Left lung (tissue), 10 donors: Measurements from ENCODE around the gene KCNQ1OT1. TPM values are rescaled to one million over a fixed set of nuclear protein-coding genes. Genes with fewer than 3 reads are reported as not detected.

Experiments
- ATAC-seq: fragments of 200-7000 bp; cut with Tn5 transposase; one replicate; pipeline ENCODE4 v1.9.1; 2020; ENCODE audit warnings: moderate library complexity
- DNase-seq, 4 donors: peaks; one replicate each; pipeline ENCODE4 v3.0.0-alpha.2; 2013 to 2020
- H3K27ac ChIP-seq, 2 donors: fragments of 200-600 bp; sonication (generic) in 1 of 2; one replicate each; pipeline versions ENCODE4 v1.5.0 to v1.8.0; 2020 to 2021
- H3K27me3 ChIP-seq, 2 donors: fragments of 200-600 bp; sonication (generic) in 1 of 2; one replicate each; pipeline versions ENCODE4 v1.5.0 to v1.8.0; 2020 to 2021
- H3K36me3 ChIP-seq, 2 donors: fragments of 200-600 bp; sonication (generic) in 1 of 2; one replicate each; pipeline versions ENCODE4 v1.5.0 to v1.8.0; 2020 to 2021
- H3K4me1 ChIP-seq, 2 donors: fragments of 200-600 bp; one replicate each; pipeline ENCODE4 v1.8.0; 2021
- H3K4me3 ChIP-seq, 2 donors: fragments of 200-600 bp; sonication (generic) in 1 of 2; one replicate each; pipeline versions ENCODE4 v1.5.0 to v1.8.0; 2020 to 2021; ENCODE audit warnings: mild to moderate bottlenecking in 1 of 2
- H3K9me3 ChIP-seq, 2 donors: fragments of 200-600 bp; sonication (generic) in 1 of 2; one replicate each; pipeline versions ENCODE4 v1.5.0 to v1.8.0; 2020 to 2021
- CTCF ChIP-seq, 2 donors: fragments of 200-600 bp; sonication (generic) in 1 of 2; IDR thresholded peaks; one replicate each; pipeline versions ENCODE4 v1.5.0 to v1.8.0; 2021; ENCODE audit warnings: antibody characterized with exemption in 2 of 2
- intact Hi-C, 2 donors: fragments of 100-400 bp; cut with DNase I; formaldehyde crosslinking; loops; one replicate each; pipeline versions ENCODE4 v1.11.2 to v1.14.2; 2022
- polyA plus RNA-seq, 6 donors: library from polyadenylated mRNA; unstranded; fragments of 120-200 nt; gene quantifications; one replicate each; pipeline ENCODE4 v1.2.1, GENCODE V29; 2013; ENCODE audit not compliant: insufficient read length in 6 of 6
- total RNA-seq, 2 donors: library from RNA; stranded (reverse); fragmentation: NEBNext Ultra II Directional; extraction: Animal tissue kit (Norgen Biotek cat#: 25700); gene quantifications; one replicate each; pipeline ENCODE4 v1.2.1, GENCODE V29; 2021
- donor health status: DM: no; HTN: yes; CAD: no.
- donor health status: DM: no; HTN: no; CAD: no.

The KCNQ1OT1 gene
- total and polyA plus RNA-seq, 8 donors = 1.9 to 2.9 (median 2.7) TPM

GRCh38 chr11:2578929-2579270 is 120.9 kb downstream of the KCNQ1OT1 start:
- Histone ChIP-seq H3K36me3 (no peaks in the 10 kb centered on the region), H3K27me3 (no peaks in the 10 kb centered on the region), H3K4me1 (no peaks in the 10 kb centered on the region), H3K9me3 (no peaks in the 10 kb centered on the region), H3K4me3 (no peak overlapping the region), H3K27ac (no peak overlapping the region)
- intact Hi-C loops = no loop called here
- TF ChIP-seq CTCF (IDR thresholded peaks at IDR 0.05) = no peak
- peak in 1 of 4 donors; percentile 47 for DNase-seq
- ATAC-seq = no peak

GRCh38 chr11:2577991-2578928 is 121.5 kb downstream of the KCNQ1OT1 start:
- DNase-seq = peak in 2 of 4 donors; percentile 22 to 65
- Histone ChIP-seq H3K27me3 (no peaks in the 10 kb centered on the region), H3K9me3 (no peaks in the 10 kb centered on the region), H3K4me3 (no peak overlapping the region), H3K27ac (no peak overlapping the region), H3K4me1 (no peaks in the 10 kb centered on the region), H3K36me3 (peaks cover 0 to under 1% of the 10 kb centered on the region in 2 donors)
- ATAC-seq = no peak
- intact Hi-C loops = no loop called here
- no peak for TF ChIP-seq CTCF (IDR thresholded peaks at IDR 0.05)

- Histone ChIP-seq H3K27ac (no peak overlapping the region), H3K9me3 (no peaks in the 10 kb centered on the region), H3K4me1 (no peaks in the 10 kb centered on the region), H3K4me3 (no peak overlapping the region), H3K36me3 (peaks cover 0 to 10% of the 10 kb centered on the region in 2 donors), H3K27me3 (no peaks in the 10 kb centered on the region)
- ATAC-seq = no peak
- intact Hi-C loops = no loop called here
- no peak for TF ChIP-seq CTCF (IDR thresholded peaks at IDR 0.05)
- DNase-seq = peak in 2 of 4 donors; percentile 29 to 74
Observed at GRCh38 chr11:2577031-2577990, 122.5 kb downstream of the KCNQ1OT1 start.

- ATAC-seq (no peak), DNase-seq (peak in 2 of 4 donors; percentile 24 to 64)
- H3K4me1 ChIP-seq = no peaks in the 10 kb centered on the region
- intact Hi-C loops = no loop called here
- no peaks in the 10 kb centered on the region for H3K27me3 ChIP-seq
- H3K27ac ChIP-seq = no peak overlapping the region
- H3K4me3 ChIP-seq = no peak overlapping the region
- no peak for TF ChIP-seq CTCF (IDR thresholded peaks at IDR 0.05)
- peaks cover 0 to 14% of the 10 kb centered on the region in 2 donors for H3K36me3 ChIP-seq
- no peaks in the 10 kb centered on the region for H3K9me3 ChIP-seq
Observed at GRCh38 chr11:2576549-2576948, 123.2 kb downstream of the KCNQ1OT1 start.
